Osteocyte (in vitro differentiated cells): ENCODE data around the gene INSIG2. TPM values are rescaled to one million over a fixed set of nuclear protein-coding genes. Genes with fewer than 3 reads are reported as not detected.
"Not testable (repeated sequence)": the region's sequence is repeated elsewhere in the genome, so short reads cannot be mapped to it uniquely, and the experiment has no call there.

ENCODE experiments used
- DNase-seq: peaks from one replicate; pipeline ENCODE4 v3.0.0; 2021; ENCODE audit warnings: mixed read lengths; ENCODE audit not compliant: unreplicated experiment; ENCODE audit errors: extremely low spot score
- H3K27ac Mint-ChIP-seq: one replicate; pipeline ENCODE4 v1.8.0; 2021; ENCODE audit warnings: mild to moderate bottlenecking, mixed read lengths; ENCODE audit not compliant: unreplicated experiment
- H3K27me3 Mint-ChIP-seq: one replicate; pipeline ENCODE4 v1.8.0; 2021; ENCODE audit warnings: mixed read lengths; ENCODE audit not compliant: unreplicated experiment
- H3K36me3 Mint-ChIP-seq: one replicate; pipeline ENCODE4 v1.8.0; 2021; ENCODE audit warnings: mixed read lengths; ENCODE audit not compliant: unreplicated experiment
- H3K4me1 Mint-ChIP-seq: one replicate; pipeline ENCODE4 v1.8.0; 2021; ENCODE audit warnings: mixed read lengths; ENCODE audit not compliant: unreplicated experiment
- H3K4me3 Mint-ChIP-seq: one replicate; pipeline ENCODE4 v1.8.0; 2021; ENCODE audit warnings: mild to moderate bottlenecking, moderate library complexity, mixed read lengths; ENCODE audit not compliant: unreplicated experiment
- H3K9me3 Mint-ChIP-seq: one replicate; pipeline ENCODE4 v1.8.0; 2021; ENCODE audit warnings: mixed read lengths; ENCODE audit not compliant: unreplicated experiment
- CTCF ChIP-seq: fragments of 200-600 bp; sonication (generic); IDR thresholded peaks from 2 replicates; pipeline ENCODE4 v1.5.0; 2021; ENCODE audit warnings: antibody characterized with exemption, mild to moderate bottlenecking, moderate library complexity
- total RNA-seq: library from RNA; stranded (reverse); gene quantifications from 2 replicates; pipeline ENCODE4 v1.2.1, GENCODE V29; 2021

Gene INSIG2
- total RNA-seq, 1 donor from 2014 or later, result 16.7 TPM

- TF ChIP-seq CTCF, result no peak
- Mint-ChIP-seq H3K9me3 (no peaks in the 10 kb centered on the region), H3K27ac (no peak overlapping the region), H3K4me3 (no peak overlapping the region), H3K36me3 (no peaks in the 10 kb centered on the region), H3K4me1 (peaks cover 37% of the 10 kb centered on the region), H3K27me3 (peaks cover 7% of the 10 kb centered on the region)
- DNase-seq, result no peak
Observed at GRCh38 chr2:118091140-118091478, 2.8 kb downstream of the INSIG2 start.

- Mint-ChIP-seq H3K9me3 (no peaks in the 10 kb centered on the region), H3K4me1 (peaks cover 37% of the 10 kb centered on the region), H3K4me3 (no peak overlapping the region), H3K27me3 (peaks cover 2% of the 10 kb centered on the region), H3K27ac (no peak overlapping the region), H3K36me3 (no peaks in the 10 kb centered on the region)
- no peak for DNase-seq
- TF ChIP-seq CTCF, result no peak
Observed at GRCh38 chr2:118091631-118092030, 3.4 kb downstream of the INSIG2 start.

GRCh38 chr2:118094102-118094501 lies 5.8 kb downstream of the INSIG2 start:
- H3K4me3 Mint-ChIP-seq, DNase-seq, H3K27ac Mint-ChIP-seq, H3K36me3 Mint-ChIP-seq, H3K27me3 Mint-ChIP-seq, H3K9me3 Mint-ChIP-seq: not testable (repeated sequence)
- peaks cover 35% of the 10 kb centered on the region for H3K4me1 Mint-ChIP-seq

- Mint-ChIP-seq H3K4me3 (no peak overlapping the region), H3K27ac (no peak overlapping the region), H3K4me1 (peaks cover 35% of the 10 kb centered on the region), H3K27me3 (no peaks in the 10 kb centered on the region), H3K36me3 (peaks cover 6% of the 10 kb centered on the region), H3K9me3 (no peaks in the 10 kb centered on the region)
- no peak for TF ChIP-seq CTCF
- no peak for DNase-seq
Observed at GRCh38 chr2:118094503-118094902, 6.2 kb downstream of the INSIG2 start.

- Mint-ChIP-seq H3K36me3 (peaks cover 10% of the 10 kb centered on the region), H3K27me3 (no peaks in the 10 kb centered on the region), H3K4me3 (no peak overlapping the region), H3K27ac (no peak overlapping the region), H3K9me3 (no peaks in the 10 kb centered on the region), H3K4me1 (peaks cover 27% of the 10 kb centered on the region)
- no peak for DNase-seq
- TF ChIP-seq CTCF, result no peak
Observed at GRCh38 chr2:118095610-118096009, 7.3 kb downstream of the INSIG2 start.

- H3K27ac Mint-ChIP-seq, result no peak overlapping the region
- H3K4me3 Mint-ChIP-seq, result no peak overlapping the region
- TF ChIP-seq CTCF, result no peak
Observed at GRCh38 chr2:118097657-118098056, 9.4 kb downstream of the INSIG2 start.

More at GRCh38 chr2:118097657-118098056, 9.4 kb downstream of the INSIG2 start:
- peaks cover 11% of the 10 kb centered on the region for H3K4me1 Mint-ChIP-seq
- H3K27me3 Mint-ChIP-seq, result no peaks in the 10 kb centered on the region
- no peak for DNase-seq
- no peaks in the 10 kb centered on the region for H3K9me3 Mint-ChIP-seq
- H3K36me3 Mint-ChIP-seq, result peaks cover 24% of the 10 kb centered on the region
